ENCODE measurements around the gene GLYATL1. TPM values are rescaled to one million over a fixed set of nuclear protein-coding genes. Genes with fewer than 3 reads are reported as not detected.

The GLYATL1 gene
- total and polyA plus RNA-seq, 7 donors, result not detected

- no peak for DNase-seq
- H3K4me3 ChIP-seq, result no peak overlapping the region
These were observed 11.7 kb upstream of the GLYATL1 start for GRCh38 chr11:58927393-58928106.

DNA sequence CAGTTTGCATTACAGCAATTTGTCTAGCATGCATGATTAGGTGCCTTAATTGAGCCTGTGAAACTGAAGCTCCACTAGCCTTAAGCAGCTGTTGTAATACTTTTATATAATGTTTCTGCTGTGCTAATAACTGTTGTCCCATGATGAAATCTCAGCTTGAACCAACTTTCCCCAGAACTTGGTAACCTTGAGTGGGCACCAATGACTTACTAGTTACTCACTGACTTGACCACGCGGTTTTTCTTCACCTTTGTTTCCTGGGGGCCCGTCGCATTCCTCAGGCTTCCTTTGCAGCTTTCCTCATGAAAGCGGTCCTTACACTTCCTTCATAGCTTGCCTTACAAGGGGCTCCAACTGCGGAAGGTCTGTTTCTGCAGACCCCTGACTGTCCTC, 11.2 kb upstream of the GLYATL1 start:
- H3K9me3 ChIP-seq, result no peaks in the 10 kb centered on the region
- 17 to 31% (median 25%) methylated on average over 6 of the region's 6 CpGs for WGBS, 3 donors
- H3K4me1 ChIP-seq, result no peaks in the 10 kb centered on the region
- intact Hi-C loops (cut with DNase I), result no loop called here
- H3K36me3 ChIP-seq (ENCODE audit: insufficient read depth in 1 of 2, low read depth in 1 of 2), result no peaks in the 10 kb centered on the region
- H3K4me3 ChIP-seq, result no peak overlapping the region
- no peak overlapping the region for H3K27ac ChIP-seq
- ATAC-seq (no peak), DNase-seq (no peak)
- peaks cover 0 to 6% (median 0%) of the 10 kb centered on the region in 3 donors for H3K27me3 ChIP-seq (ENCODE audit: insufficient read depth in 3 of 3, low read length in 2 of 3)
- TF ChIP-seq, protein P1, sequence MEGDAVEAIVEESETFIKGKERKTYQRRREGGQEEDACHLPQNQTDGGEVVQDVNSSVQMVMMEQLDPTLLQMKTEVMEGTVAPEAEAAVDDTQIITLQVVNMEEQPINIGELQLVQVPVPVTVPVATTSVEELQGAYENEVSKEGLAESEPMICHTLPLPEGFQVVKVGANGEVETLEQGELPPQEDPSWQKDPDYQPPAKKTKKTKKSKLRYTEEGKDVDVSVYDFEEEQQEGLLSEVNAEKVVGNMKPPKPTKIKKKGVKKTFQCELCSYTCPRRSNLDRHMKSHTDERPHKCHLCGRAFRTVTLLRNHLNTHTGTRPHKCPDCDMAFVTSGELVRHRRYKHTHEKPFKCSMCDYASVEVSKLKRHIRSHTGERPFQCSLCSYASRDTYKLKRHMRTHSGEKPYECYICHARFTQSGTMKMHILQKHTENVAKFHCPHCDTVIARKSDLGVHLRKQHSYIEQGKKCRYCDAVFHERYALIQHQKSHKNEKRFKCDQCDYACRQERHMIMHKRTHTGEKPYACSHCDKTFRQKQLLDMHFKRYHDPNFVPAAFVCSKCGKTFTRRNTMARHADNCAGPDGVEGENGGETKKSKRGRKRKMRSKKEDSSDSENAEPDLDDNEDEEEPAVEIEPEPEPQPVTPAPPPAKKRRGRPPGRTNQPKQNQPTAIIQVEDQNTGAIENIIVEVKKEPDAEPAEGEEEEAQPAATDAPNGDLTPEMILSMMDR (IDR thresholded peaks at IDR 0.05), result no peak

More at GRCh38 chr11:58927393-58928106, 11.7 kb upstream of the GLYATL1 start:
- Histone ChIP-seq H3K9me3 (no peaks in the 10 kb centered on the region), H3K27ac (no peak overlapping the region), H3K27me3 (ENCODE audit: insufficient read depth in 3 of 3, low read length in 2 of 3) (peaks cover 0 to 6% (median 0%) of the 10 kb centered on the region in 3 donors), H3K36me3 (ENCODE audit: insufficient read depth in 1 of 2, low read depth in 1 of 2) (no peaks in the 10 kb centered on the region), H3K4me1 (no peaks in the 10 kb centered on the region)
- no peak for ATAC-seq
- WGBS, 3 donors, result 4 to 5% (median 5%) methylated on average over 15 of the region's 15 CpGs
- intact Hi-C loops (cut with DNase I), result no loop called here
- TF ChIP-seq, protein P1 (IDR thresholded peaks at IDR 0.05), result no peak

DNA sequence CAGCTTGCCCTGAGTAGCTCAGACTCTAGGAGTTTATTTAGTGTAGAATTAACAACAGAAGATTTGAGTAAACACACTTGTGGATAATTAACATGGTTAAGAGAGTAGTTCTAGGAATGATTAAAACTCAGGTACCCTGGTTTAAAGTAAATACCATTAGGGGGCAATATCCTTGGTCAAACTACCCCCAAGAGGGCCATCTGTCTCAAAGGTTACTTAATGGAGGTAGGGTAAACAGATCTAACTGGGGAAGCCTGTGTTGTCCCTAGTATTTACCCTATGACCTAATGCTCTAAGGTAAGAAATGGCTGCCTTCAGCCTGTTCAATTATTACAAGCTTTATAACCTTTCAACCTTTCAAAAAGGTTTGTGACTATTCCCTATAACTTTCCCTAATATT, 10.6 kb upstream of the GLYATL1 start:
- TF ChIP-seq, protein P1 (IDR thresholded peaks at IDR 0.05), result no peak

DNA sequence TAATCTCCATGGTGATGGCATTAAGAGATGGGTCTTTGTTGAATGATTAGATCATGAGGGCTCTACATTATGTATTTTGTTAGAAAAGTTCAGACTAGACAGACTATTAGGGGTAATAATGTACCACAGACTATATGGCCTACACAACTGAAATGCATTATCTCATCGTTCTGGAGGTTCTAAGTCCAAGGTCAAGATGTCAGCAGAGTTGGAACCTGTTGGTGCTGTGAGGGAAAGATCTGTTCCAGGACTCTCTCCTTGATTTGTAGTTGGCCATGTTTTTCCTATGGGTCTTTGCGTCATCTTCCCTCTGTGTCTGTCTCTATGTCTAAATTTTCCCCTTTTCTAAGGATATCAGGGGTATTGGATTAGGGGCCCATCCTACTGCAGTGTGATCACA, 8.4 kb upstream of the GLYATL1 start:
- Histone ChIP-seq H3K36me3 (ENCODE audit: insufficient read depth in 1 of 2, low read depth in 1 of 2) (no peaks in the 10 kb centered on the region), H3K4me1 (no peaks in the 10 kb centered on the region), H3K4me3 (no peak overlapping the region), H3K27me3 (ENCODE audit: insufficient read depth in 3 of 3, low read length in 2 of 3) (peaks cover 0 to 6% (median 0%) of the 10 kb centered on the region in 3 donors), H3K9me3 (no peaks in the 10 kb centered on the region), H3K27ac (no peak overlapping the region)
- ATAC-seq, result no peak
- WGBS, 3 donors, result 84 to 91% (median 87%) methylated on average over 2 of the region's 2 CpGs
- TF ChIP-seq, protein P1 (IDR thresholded peaks at IDR 0.05), result no peak
- DNase-seq, result no peak
- intact Hi-C loops (cut with DNase I), result no loop called here

More for the DNA sequence above, 10.6 kb upstream of the GLYATL1 start:
- ATAC-seq, result no peak
- DNase-seq, result no peak
- intact Hi-C loops (cut with DNase I), result no loop called here
- H3K4me1 ChIP-seq, result no peaks in the 10 kb centered on the region
- H3K9me3 ChIP-seq, result no peaks in the 10 kb centered on the region
- no peak overlapping the region for H3K4me3 ChIP-seq
- H3K27ac ChIP-seq, result no peak overlapping the region
- peaks cover 0 to 6% (median 0%) of the 10 kb centered on the region in 3 donors for H3K27me3 ChIP-seq (ENCODE audit: insufficient read depth in 3 of 3, low read length in 2 of 3)
- no peaks in the 10 kb centered on the region for H3K36me3 ChIP-seq (ENCODE audit: insufficient read depth in 1 of 2, low read depth in 1 of 2)

DNA sequence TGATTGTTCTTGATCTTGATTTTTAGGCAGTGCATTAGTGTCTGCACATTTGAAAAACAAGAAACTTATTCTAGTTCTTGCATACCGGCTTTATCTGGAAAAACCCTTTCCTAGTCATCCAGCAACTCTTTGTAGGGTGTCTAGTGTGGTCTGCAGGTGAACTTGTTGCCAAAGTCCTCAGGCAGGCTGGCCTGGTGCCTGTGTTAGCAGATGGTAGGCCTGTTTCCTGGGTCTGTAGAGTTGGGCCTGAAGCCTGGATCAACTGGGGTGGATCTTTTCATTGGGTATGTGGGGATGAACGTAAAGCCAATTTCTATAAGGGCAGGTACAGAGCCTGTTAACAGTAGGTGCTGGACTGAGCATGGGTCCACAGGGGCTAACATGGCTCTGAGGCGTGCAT, 5.6 kb upstream of the GLYATL1 start:
- no peak for DNase-seq
- H3K4me1 ChIP-seq, result no peaks in the 10 kb centered on the region
- intact Hi-C loops (cut with DNase I), result no loop called here
- ATAC-seq, result no peak
- H3K27me3 ChIP-seq (ENCODE audit: insufficient read depth in 3 of 3, low read length in 2 of 3), result peaks cover 0 to 3% (median 0%) of the 10 kb centered on the region in 3 donors
- H3K36me3 ChIP-seq (ENCODE audit: insufficient read depth in 1 of 2, low read depth in 1 of 2), result no peaks in the 10 kb centered on the region
- WGBS, 3 donors, result 84 to 86% (median 85%) methylated on average over 3 of the region's 3 CpGs
- TF ChIP-seq, protein P1 (IDR thresholded peaks at IDR 0.05), result no peak
- no peaks in the 10 kb centered on the region for H3K9me3 ChIP-seq
- no peak overlapping the region for H3K4me3 ChIP-seq
- H3K27ac ChIP-seq, result no peak overlapping the region
